Neural crest cell (in vitro differentiated cells): ENCODE results near the gene SH3BGRL2. TPM values are rescaled to one million over a fixed set of nuclear protein-coding genes. Genes with fewer than 3 reads are reported as not detected.

Experiments
- DNase-seq: peaks from one replicate; pipeline ENCODE4 v3.0.0; 2021; ENCODE audit warnings: low read depth, mixed read lengths, low spot score
- H3K27ac Mint-ChIP-seq: one replicate; pipeline ENCODE4 v1.8.0; 2021; ENCODE audit warnings: mild to moderate bottlenecking, mixed read lengths; ENCODE audit not compliant: unreplicated experiment
- H3K27me3 Mint-ChIP-seq: 2 replicates; pipeline ENCODE4 v1.8.0; 2021; ENCODE audit warnings: low read depth, mild to moderate bottlenecking, mixed read lengths
- H3K36me3 Mint-ChIP-seq: 2 replicates; pipeline ENCODE4 v1.8.0; 2021; ENCODE audit warnings: low read depth, mild to moderate bottlenecking, mixed read lengths
- H3K4me1 Mint-ChIP-seq: 2 replicates; pipeline ENCODE4 v1.8.0; 2021; ENCODE audit warnings: mixed read lengths
- H3K4me3 Mint-ChIP-seq: one replicate; pipeline ENCODE4 v1.8.0; 2021; ENCODE audit warnings: mild to moderate bottlenecking, mixed read lengths
- H3K9me3 Mint-ChIP-seq: 2 replicates; pipeline ENCODE4 v1.8.0; 2021; ENCODE audit warnings: mixed read lengths
- CTCF ChIP-seq: fragments of 200-600 bp; sonication (generic); conservative IDR thresholded peaks from 2 replicates; pipeline ENCODE4 v1.5.0; 2021; ENCODE audit warnings: antibody characterized with exemption, mild to moderate bottlenecking
- total RNA-seq: library from RNA; stranded (reverse); gene quantifications from 2 replicates; pipeline ENCODE4 v1.2.1, GENCODE V29; 2021

The SH3BGRL2 gene
- total RNA-seq, 1 donor from 2014 or later, result 11.1 TPM

GRCh38 chr6:79713701-79714322, 82.7 kb downstream of the SH3BGRL2 start:
- no peaks in the 10 kb centered on the region for H3K9me3 Mint-ChIP-seq
- no peak overlapping the region for H3K4me3 Mint-ChIP-seq
- peaks cover 3% of the 10 kb centered on the region for H3K27me3 Mint-ChIP-seq
- peak; percentile 84 for TF ChIP-seq CTCF
- no peaks in the 10 kb centered on the region for H3K4me1 Mint-ChIP-seq
- DNase-seq, result peak; percentile 63
- H3K27ac Mint-ChIP-seq, result no peak overlapping the region
- H3K36me3 Mint-ChIP-seq, result no peaks in the 10 kb centered on the region

GRCh38 chr6:79717989-79718388, 86.9 kb downstream of the SH3BGRL2 start:
- H3K36me3 Mint-ChIP-seq, result no peaks in the 10 kb centered on the region
- peaks cover 3% of the 10 kb centered on the region for H3K27me3 Mint-ChIP-seq
- no peaks in the 10 kb centered on the region for H3K4me1 Mint-ChIP-seq
- no peaks in the 10 kb centered on the region for H3K9me3 Mint-ChIP-seq
- DNase-seq, result no peak
- H3K4me3 Mint-ChIP-seq, result no peak overlapping the region
- TF ChIP-seq CTCF, result no peak
- no peak overlapping the region for H3K27ac Mint-ChIP-seq

GRCh38 chr6:79718509-79719247, 87.5 kb downstream of the SH3BGRL2 start:
- TF ChIP-seq CTCF, result no peak
- H3K9me3 Mint-ChIP-seq, result no peaks in the 10 kb centered on the region
- no peak for DNase-seq
- H3K27me3 Mint-ChIP-seq, result peaks cover 3% of the 10 kb centered on the region
- H3K4me1 Mint-ChIP-seq, result no peaks in the 10 kb centered on the region
- H3K36me3 Mint-ChIP-seq, result no peaks in the 10 kb centered on the region
- H3K27ac Mint-ChIP-seq, result no peak overlapping the region
- no peak overlapping the region for H3K4me3 Mint-ChIP-seq

GRCh38 chr6:79719248-79719960, 88.3 kb downstream of the SH3BGRL2 start:
- Mint-ChIP-seq H3K27ac (no peak overlapping the region), H3K9me3 (peaks cover 1% of the 10 kb centered on the region), H3K4me1 (no peaks in the 10 kb centered on the region), H3K36me3 (no peaks in the 10 kb centered on the region), H3K27me3 (peaks cover 3% of the 10 kb centered on the region), H3K4me3 (no peak overlapping the region)
- no peak for TF ChIP-seq CTCF
- no peak for DNase-seq

- no peak for TF ChIP-seq CTCF
- Mint-ChIP-seq H3K4me3 (no peak overlapping the region), H3K9me3 (peaks cover 4% of the 10 kb centered on the region), H3K4me1 (no peaks in the 10 kb centered on the region), H3K27me3 (no peaks in the 10 kb centered on the region), H3K27ac (no peak overlapping the region), H3K36me3 (no peaks in the 10 kb centered on the region)
- no peak for DNase-seq
Measured at GRCh38 chr6:79724816-79725215, 93.7 kb downstream of the SH3BGRL2 start.
